ENCODE data around the gene PLD1.

The PLD1 gene

GRCh38 chr3:171806200-171807128 is 3.8 kb downstream of the PLD1 start:
- WGBS (ENCODE audit: insufficient coverage), result 100% methylated on average over 1 of the region's 5 CpGs
- ChIA-PET POLR2A (interaction anchor here (0.6 kb wide), 1 partner anchor 229 kb away, joined by 3 read pairs; no protein-coding TSS in a partner anchor), CTCF (interaction anchor here (0.8 to 2.1 kb wide), 5 partner anchors 22 to 194 kb away, joined by 3 to 8 read pairs (median 4); no protein-coding TSS in a partner anchor)
- peak overlapping the region in 1 of 2 experiments; percentile 39 for H3K27ac ChIP-seq (ENCODE audit: insufficient read depth in 1 of 2, low read depth in 1 of 2, low read length in 2 of 2, poor library complexity in 1 of 2, severe bottlenecking in 2 of 2)
- H3K4me3 ChIP-seq (ENCODE audit: control insufficient read depth in 1 of 7, extremely low read depth in 1 of 7, insufficient read depth in 4 of 7, low read depth in 2 of 7, low read length in 6 of 7), result no peak overlapping the region
- H3K9me3 ChIP-seq (ENCODE audit: control extremely low read depth in 1 of 5, control insufficient read depth in 4 of 5, insufficient read depth in 2 of 5, low read depth in 1 of 5, low read length in 4 of 5), result no peaks in the 10 kb centered on the region
- H3K4me1 ChIP-seq (ENCODE audit: control extremely low read depth in 1 of 4, control insufficient read depth in 4 of 4, insufficient read depth in 4 of 4, low read length in 3 of 4), result peaks cover 10 to 58% (median 24%) of the 10 kb centered on the region in 4 experiments
- H3K36me3 ChIP-seq (ENCODE audit: control insufficient read depth in 4 of 4, insufficient read depth in 4 of 4, low read length in 3 of 4), result no peaks in the 10 kb centered on the region
- DNase-seq, result peak; percentile 19 to 85 (median 71)
- peaks cover 0 to 3% (median 0%) of the 10 kb centered on the region in 5 experiments for H3K27me3 ChIP-seq (replicated peaks in 2 of 5; ENCODE audit: control insufficient read depth in 4 of 5, insufficient read depth in 5 of 5, low read length in 4 of 5)

GRCh38 chr3:171805687-171806086 is 4.6 kb downstream of the PLD1 start:
- peaks cover 8 to 50% (median 22%) of the 10 kb centered on the region in 4 experiments for H3K4me1 ChIP-seq (ENCODE audit: control extremely low read depth in 1 of 4, control insufficient read depth in 4 of 4, insufficient read depth in 4 of 4, low read length in 3 of 4)
- H3K27ac ChIP-seq (ENCODE audit: insufficient read depth in 1 of 2, low read depth in 1 of 2, low read length in 2 of 2, poor library complexity in 1 of 2, severe bottlenecking in 2 of 2), result peak overlapping the region in 1 of 2 experiments; percentile 39
- CTCF ChIA-PET, result interaction anchor here (1.9 to 2.1 kb wide), 2 partner anchors 28 to 33 kb away, joined by 7 to 8 read pairs; no protein-coding TSS in a partner anchor

GRCh38 chr3:171804618-171805389 is 5.5 kb downstream of the PLD1 start:
- Histone ChIP-seq H3K9me3 (ENCODE audit: control extremely low read depth in 1 of 5, control insufficient read depth in 4 of 5, insufficient read depth in 2 of 5, low read depth in 1 of 5, low read length in 4 of 5) (no peaks in the 10 kb centered on the region), H3K27me3 (replicated peaks in 2 of 5; ENCODE audit: control insufficient read depth in 4 of 5, insufficient read depth in 5 of 5, low read length in 4 of 5) (no peaks in the 10 kb centered on the region), H3K27ac (ENCODE audit: insufficient read depth in 1 of 2, low read depth in 1 of 2, low read length in 2 of 2, poor library complexity in 1 of 2, severe bottlenecking in 2 of 2) (no peak overlapping the region), H3K36me3 (ENCODE audit: control insufficient read depth in 4 of 4, insufficient read depth in 4 of 4, low read length in 3 of 4) (no peaks in the 10 kb centered on the region), H3K4me3 (ENCODE audit: control insufficient read depth in 1 of 7, extremely low read depth in 1 of 7, insufficient read depth in 4 of 7, low read depth in 2 of 7, low read length in 6 of 7) (no peak overlapping the region), H3K4me1 (ENCODE audit: control extremely low read depth in 1 of 4, control insufficient read depth in 4 of 4, insufficient read depth in 4 of 4, low read length in 3 of 4) (peaks cover 7 to 43% (median 16%) of the 10 kb centered on the region in 4 experiments)
- POLR2A ChIA-PET, result interaction anchor here (0.7 kb wide), 1 partner anchor 16 kb away, joined by 3 read pairs; no protein-coding TSS in a partner anchor
- CTCF ChIA-PET, result interaction anchor here (2.1 kb wide), 1 partner anchor 29 kb away, joined by 7 read pairs; no protein-coding TSS in a partner anchor
- 100% methylated on average over 3 of the region's 6 CpGs for WGBS (ENCODE audit: insufficient coverage)
- no peak for DNase-seq

More at GRCh38 chr3:171805687-171806086, 4.6 kb downstream of the PLD1 start:
- DNase-seq, result no peak
- no peaks in the 10 kb centered on the region for H3K36me3 ChIP-seq (ENCODE audit: control insufficient read depth in 4 of 4, insufficient read depth in 4 of 4, low read length in 3 of 4)
- H3K4me3 ChIP-seq (ENCODE audit: control insufficient read depth in 1 of 7, extremely low read depth in 1 of 7, insufficient read depth in 4 of 7, low read depth in 2 of 7, low read length in 6 of 7), result no peak overlapping the region
- POLR2A ChIA-PET, result interaction anchor here (0.6 to 0.7 kb wide), 2 partner anchors 17 to 230 kb away, joined by 3 read pairs; no protein-coding TSS in a partner anchor
- 94% methylated on average over 2 of the region's 3 CpGs for WGBS (ENCODE audit: insufficient coverage)
- H3K27me3 ChIP-seq (replicated peaks in 2 of 5; ENCODE audit: control insufficient read depth in 4 of 5, insufficient read depth in 5 of 5, low read length in 4 of 5), result peaks cover 0 to 2% (median 0%) of the 10 kb centered on the region in 5 experiments
- H3K9me3 ChIP-seq (ENCODE audit: control extremely low read depth in 1 of 5, control insufficient read depth in 4 of 5, insufficient read depth in 2 of 5, low read depth in 1 of 5, low read length in 4 of 5), result no peaks in the 10 kb centered on the region

GRCh38 chr3:171803044-171803443 is 7.2 kb downstream of the PLD1 start:
- Histone ChIP-seq H3K36me3 (ENCODE audit: control insufficient read depth in 4 of 4, insufficient read depth in 4 of 4, low read length in 3 of 4) (no peaks in the 10 kb centered on the region), H3K9me3 (ENCODE audit: control extremely low read depth in 1 of 5, control insufficient read depth in 4 of 5, insufficient read depth in 2 of 5, low read depth in 1 of 5, low read length in 4 of 5) (no peaks in the 10 kb centered on the region), H3K4me1 (ENCODE audit: control extremely low read depth in 1 of 4, control insufficient read depth in 4 of 4, insufficient read depth in 4 of 4, low read length in 3 of 4) (peaks cover 6 to 33% (median 8%) of the 10 kb centered on the region in 4 experiments), H3K27ac (ENCODE audit: insufficient read depth in 1 of 2, low read depth in 1 of 2, low read length in 2 of 2, poor library complexity in 1 of 2, severe bottlenecking in 2 of 2) (no peak overlapping the region), H3K4me3 (ENCODE audit: control insufficient read depth in 1 of 7, extremely low read depth in 1 of 7, insufficient read depth in 4 of 7, low read depth in 2 of 7, low read length in 6 of 7) (no peak overlapping the region), H3K27me3 (replicated peaks in 2 of 5; ENCODE audit: control insufficient read depth in 4 of 5, insufficient read depth in 5 of 5, low read length in 4 of 5) (no peaks in the 10 kb centered on the region)
- no peak for DNase-seq
- ChIA-PET POLR2A (no interaction called here), CTCF (interaction anchor here (0.7 kb wide), 1 partner anchor 12 kb away, joined by 3 read pairs; no protein-coding TSS in a partner anchor)
- 91% methylated on average over 2 of the region's 4 CpGs for WGBS (ENCODE audit: insufficient coverage)

- no peak overlapping the region for H3K27ac ChIP-seq (ENCODE audit: insufficient read depth in 1 of 2, low read depth in 1 of 2, low read length in 2 of 2, poor library complexity in 1 of 2, severe bottlenecking in 2 of 2)
- H3K4me1 ChIP-seq (ENCODE audit: control extremely low read depth in 1 of 4, control insufficient read depth in 4 of 4, insufficient read depth in 4 of 4, low read length in 3 of 4), result peaks cover 6 to 33% (median 8%) of the 10 kb centered on the region in 4 experiments
- CTCF ChIA-PET, result no interaction called here
- DNase-seq, result no peak
- POLR2A ChIA-PET, result no interaction called here
- WGBS (ENCODE audit: insufficient coverage), result 100% methylated on average over 3 of the region's 3 CpGs
- no peak overlapping the region for H3K4me3 ChIP-seq (ENCODE audit: control insufficient read depth in 1 of 7, extremely low read depth in 1 of 7, insufficient read depth in 4 of 7, low read depth in 2 of 7, low read length in 6 of 7)
- H3K9me3 ChIP-seq (ENCODE audit: control extremely low read depth in 1 of 5, control insufficient read depth in 4 of 5, insufficient read depth in 2 of 5, low read depth in 1 of 5, low read length in 4 of 5), result no peaks in the 10 kb centered on the region
- no peaks in the 10 kb centered on the region for H3K36me3 ChIP-seq (ENCODE audit: control insufficient read depth in 4 of 4, insufficient read depth in 4 of 4, low read length in 3 of 4)
- no peaks in the 10 kb centered on the region for H3K27me3 ChIP-seq (replicated peaks in 2 of 5; ENCODE audit: control insufficient read depth in 4 of 5, insufficient read depth in 5 of 5, low read length in 4 of 5)
Observed at GRCh38 chr3:171802590-171802956, 7.7 kb downstream of the PLD1 start.

GRCh38 chr3:171801738-171802589 is 8.3 kb downstream of the PLD1 start:
- peaks cover 6 to 29% (median 8%) of the 10 kb centered on the region in 4 experiments for H3K4me1 ChIP-seq (ENCODE audit: control extremely low read depth in 1 of 4, control insufficient read depth in 4 of 4, insufficient read depth in 4 of 4, low read length in 3 of 4)
- H3K36me3 ChIP-seq (ENCODE audit: control insufficient read depth in 4 of 4, insufficient read depth in 4 of 4, low read length in 3 of 4), result no peaks in the 10 kb centered on the region
- no peak overlapping the region for H3K4me3 ChIP-seq (ENCODE audit: control insufficient read depth in 1 of 7, extremely low read depth in 1 of 7, insufficient read depth in 4 of 7, low read depth in 2 of 7, low read length in 6 of 7)
- no peaks in the 10 kb centered on the region for H3K27me3 ChIP-seq (replicated peaks in 2 of 5; ENCODE audit: control insufficient read depth in 4 of 5, insufficient read depth in 5 of 5, low read length in 4 of 5)
- H3K9me3 ChIP-seq (ENCODE audit: control extremely low read depth in 1 of 5, control insufficient read depth in 4 of 5, insufficient read depth in 2 of 5, low read depth in 1 of 5, low read length in 4 of 5), result no peaks in the 10 kb centered on the region
- CTCF ChIA-PET, result no interaction called here
- no peak for DNase-seq
- no peak overlapping the region for H3K27ac ChIP-seq (ENCODE audit: insufficient read depth in 1 of 2, low read depth in 1 of 2, low read length in 2 of 2, poor library complexity in 1 of 2, severe bottlenecking in 2 of 2)
- WGBS (ENCODE audit: insufficient coverage), result 93% methylated on average over 4 of the region's 4 CpGs
- POLR2A ChIA-PET, result no interaction called here

All from common myeloid progenitor, CD34-positive (primary cell).